AG09309 (cell line): ENCODE results near the gene BSPRY.

Source experiments
- DNase-seq: peaks from one replicate; pipeline ENCODE4 v3.0.0-alpha.2; 2010; ENCODE audit warnings: low read depth
- H3K4me3 ChIP-seq: 2 replicates; pipeline ENCODE4 v1.5.1; 2011; ENCODE audit warnings: mild to moderate bottlenecking, low read depth, low read length, moderate library complexity; ENCODE audit not compliant: control insufficient read depth
- TF ChIP-seq, protein P1 (sequence below): IDR thresholded peaks from 2 replicates; pipeline ENCODE4 v1.5.1; 2011; ENCODE audit warnings: mild to moderate bottlenecking, low read depth, low read length, inconsistent platforms; ENCODE audit not compliant: insufficient read depth, control insufficient read depth; ENCODE audit errors: missing control alignments

BSPRY gene

DNA sequence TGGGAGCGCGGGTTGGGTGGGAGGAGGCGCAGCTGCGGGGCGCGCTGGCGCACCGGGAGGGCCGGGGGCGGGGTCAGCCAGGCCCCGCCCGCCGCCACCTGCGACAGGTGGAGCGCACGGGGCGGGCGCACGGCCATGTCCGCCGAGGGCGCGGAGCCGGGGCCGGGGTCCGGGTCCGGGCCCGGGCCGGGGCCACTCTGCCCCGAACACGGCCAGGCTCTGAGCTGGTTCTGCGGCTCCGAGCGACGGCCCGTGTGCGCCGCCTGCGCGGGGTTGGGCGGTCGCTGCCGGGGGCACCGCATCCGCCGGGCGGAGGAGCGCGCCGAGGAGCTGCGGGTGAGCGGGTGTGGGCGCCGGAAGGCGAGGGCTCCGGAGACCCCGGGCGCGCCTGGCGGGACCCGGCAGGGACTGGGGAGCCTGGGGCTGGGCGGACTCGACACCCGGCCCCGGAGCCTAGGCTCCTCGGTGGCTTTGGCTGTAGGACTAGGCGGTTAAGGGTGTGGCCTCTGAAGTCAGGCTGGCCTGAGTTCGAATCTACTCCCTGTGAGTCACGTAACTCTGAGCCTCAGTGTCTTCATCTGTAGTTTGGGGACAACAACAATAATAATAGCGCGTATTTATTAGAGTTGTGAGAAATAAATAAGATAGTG is at the start of gene BSPRY:
TSS of gene BSPRY (plus strand) at position 97 of the 650 bp plus-strand sequence. CDS start at position 136, 39 bp downstream.
- no peak for DNase-seq
- H3K4me3 ChIP-seq: no peak within 1 kb of the TSS
- TF ChIP-seq, protein P1, sequence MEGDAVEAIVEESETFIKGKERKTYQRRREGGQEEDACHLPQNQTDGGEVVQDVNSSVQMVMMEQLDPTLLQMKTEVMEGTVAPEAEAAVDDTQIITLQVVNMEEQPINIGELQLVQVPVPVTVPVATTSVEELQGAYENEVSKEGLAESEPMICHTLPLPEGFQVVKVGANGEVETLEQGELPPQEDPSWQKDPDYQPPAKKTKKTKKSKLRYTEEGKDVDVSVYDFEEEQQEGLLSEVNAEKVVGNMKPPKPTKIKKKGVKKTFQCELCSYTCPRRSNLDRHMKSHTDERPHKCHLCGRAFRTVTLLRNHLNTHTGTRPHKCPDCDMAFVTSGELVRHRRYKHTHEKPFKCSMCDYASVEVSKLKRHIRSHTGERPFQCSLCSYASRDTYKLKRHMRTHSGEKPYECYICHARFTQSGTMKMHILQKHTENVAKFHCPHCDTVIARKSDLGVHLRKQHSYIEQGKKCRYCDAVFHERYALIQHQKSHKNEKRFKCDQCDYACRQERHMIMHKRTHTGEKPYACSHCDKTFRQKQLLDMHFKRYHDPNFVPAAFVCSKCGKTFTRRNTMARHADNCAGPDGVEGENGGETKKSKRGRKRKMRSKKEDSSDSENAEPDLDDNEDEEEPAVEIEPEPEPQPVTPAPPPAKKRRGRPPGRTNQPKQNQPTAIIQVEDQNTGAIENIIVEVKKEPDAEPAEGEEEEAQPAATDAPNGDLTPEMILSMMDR: no peak

DNA sequence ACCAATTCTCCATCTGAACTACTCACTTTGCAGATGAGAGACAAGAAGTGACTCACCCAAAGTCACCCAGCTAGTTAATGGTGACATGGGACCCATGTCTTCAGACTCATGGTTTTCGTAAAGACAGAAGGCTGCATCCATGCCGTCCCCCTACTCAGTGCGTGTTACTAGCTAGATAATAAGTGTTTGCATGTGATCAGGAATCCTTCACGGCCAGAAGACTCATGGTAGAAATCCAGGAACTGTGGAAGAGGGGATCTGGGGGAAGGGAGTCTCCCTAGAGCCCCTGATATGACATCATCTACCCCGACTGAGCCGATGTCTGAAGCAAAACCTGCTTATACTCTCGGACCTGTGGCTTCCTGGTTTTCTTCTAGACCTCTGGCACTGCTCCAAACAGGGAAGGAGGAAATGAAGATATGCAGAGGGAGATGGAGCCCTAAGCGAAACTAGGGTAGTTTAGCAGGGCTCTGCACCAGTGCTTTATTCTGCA is 49.5 kb upstream of the BSPRY start:
- H3K4me3 ChIP-seq: no peak overlapping the region
- TF ChIP-seq, protein P1: no peak
- no peak for DNase-seq

DNA sequence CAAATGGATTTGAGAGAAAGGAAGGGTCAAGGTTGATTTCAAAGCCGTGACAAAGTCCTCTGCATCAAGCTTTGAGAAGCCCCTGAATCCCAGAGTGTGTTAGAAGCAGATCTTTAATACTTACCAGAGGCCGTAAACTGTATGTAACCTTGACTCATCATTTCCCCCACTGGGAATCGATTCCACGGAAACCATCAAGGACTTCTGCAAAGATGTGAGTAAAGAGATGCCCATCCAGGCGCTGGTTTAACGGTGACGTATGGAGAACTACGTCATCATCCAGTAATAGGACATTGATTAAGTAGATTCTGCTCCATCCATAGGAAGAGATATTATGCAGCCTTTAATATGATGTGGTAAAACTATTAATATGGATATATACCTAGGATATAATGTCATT is 47.8 kb upstream of the BSPRY start:
- no peak overlapping the region for H3K4me3 ChIP-seq
- DNase-seq: no peak
- TF ChIP-seq, protein P1: no peak

DNA sequence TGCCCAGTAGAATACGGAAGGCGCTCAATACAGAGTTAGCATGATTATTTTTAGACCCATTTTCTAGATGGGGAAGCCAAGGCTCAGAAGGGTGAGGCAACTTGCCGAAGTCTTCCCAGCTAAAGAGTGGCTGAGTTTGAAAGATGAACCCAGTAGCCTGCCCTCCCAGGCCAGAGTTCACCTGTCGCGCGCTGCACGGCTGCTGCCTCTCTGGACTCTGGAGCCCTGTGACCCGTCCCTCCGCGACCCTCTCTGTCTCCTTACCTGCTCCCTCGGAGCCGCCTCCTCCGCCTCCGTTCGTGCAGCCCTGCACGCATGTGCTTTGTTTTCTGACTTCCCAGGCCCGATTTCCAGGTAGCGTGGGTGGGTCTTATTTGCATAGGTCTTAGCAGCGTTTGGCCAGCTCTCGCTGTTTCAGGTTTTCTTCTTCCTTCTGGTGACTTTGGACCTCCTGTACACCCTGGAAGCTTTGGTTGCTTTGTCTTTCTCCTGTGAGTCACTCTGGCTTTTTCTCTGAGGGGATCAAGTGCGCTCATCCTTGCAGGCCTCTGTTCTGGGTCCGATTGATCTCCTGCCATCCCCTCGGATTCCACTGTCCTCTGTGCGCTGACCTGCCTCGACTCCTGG is 46.4 kb upstream of the BSPRY start, which contains the start of gene RNF183:
TSS of gene RNF183 (minus strand) at position 585 of the 627 bp plus-strand sequence. CDS start 5,192 bp downstream, outside the sequence.
- H3K4me3 ChIP-seq: no peak within 1 kb of the TSS
- TF ChIP-seq, protein P1: no peak
- DNase-seq: no peak

DNA sequence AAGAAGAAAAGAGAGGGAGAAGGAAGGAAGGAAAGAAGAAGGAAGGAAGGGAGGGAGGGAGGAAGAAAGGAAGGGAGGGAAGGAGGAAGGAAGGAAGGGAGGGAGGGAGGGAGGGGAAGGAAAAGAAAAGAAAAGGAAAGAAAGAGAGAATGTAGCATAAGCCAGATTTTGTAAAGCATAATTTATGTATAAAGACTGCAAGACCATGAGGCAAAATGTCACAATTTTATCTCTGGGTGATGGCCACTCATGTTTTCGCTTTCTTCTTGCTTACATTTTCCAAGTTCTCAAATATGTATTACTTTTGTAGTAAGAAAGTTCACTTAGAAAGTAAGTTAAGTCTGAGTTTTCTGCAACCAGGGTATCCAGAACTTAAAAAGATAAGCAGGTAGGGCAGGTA is 42.8 kb upstream of the BSPRY start:
- no peak overlapping the region for H3K4me3 ChIP-seq
- TF ChIP-seq, protein P1: no peak
- no peak for DNase-seq

DNA sequence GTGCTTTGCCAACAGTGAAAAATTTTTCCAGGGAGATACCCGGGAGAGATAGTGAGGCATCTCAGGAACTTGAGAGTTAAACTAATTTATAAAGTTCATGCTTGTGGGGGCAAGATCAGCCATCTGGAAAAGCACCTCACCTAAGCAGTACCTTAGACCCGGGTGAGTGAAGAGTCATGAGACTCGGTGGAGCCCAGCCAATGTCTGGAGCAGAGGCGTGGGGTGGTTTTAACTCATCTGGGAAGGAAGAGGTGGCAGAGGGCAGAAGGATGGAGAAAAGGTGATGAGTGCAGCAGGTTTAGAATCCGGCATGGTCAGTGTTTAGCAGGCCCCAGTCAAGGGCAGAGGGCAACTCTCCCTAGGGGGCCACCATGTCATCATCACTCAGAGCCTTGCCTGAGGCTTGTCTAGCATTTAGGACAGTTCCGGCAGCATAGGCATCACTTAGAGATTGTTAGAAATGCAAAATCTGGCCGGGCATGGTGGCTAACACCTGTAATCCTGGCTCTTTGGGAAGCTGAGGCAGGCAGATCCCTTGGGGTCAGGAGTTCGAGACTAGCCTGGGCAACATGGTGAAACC is 41.9 kb upstream of the BSPRY start:
- H3K4me3 ChIP-seq: no peak overlapping the region
- TF ChIP-seq, protein P1: no peak
- no peak for DNase-seq
